GM12878 (cell line): ENCODE measurements around the gene RAP2C. TPM values are rescaled to one million over a fixed set of nuclear protein-coding genes. Genes with fewer than 3 reads are reported as not detected.
A peak's percentile ranks its signal among the peaks of the same experiment; 100 is the strongest.

ENCODE experiments used
- ATAC-seq: fragments of 200-7000 bp; cut with Tn5 transposase; 3 replicates; pipeline ENCODE4 v1.9.1; 2020; ENCODE audit warnings: mild to moderate bottlenecking, moderate library complexity
- BruUV-seq: library from RNA; stranded (reverse); fragments of 400-500 nt; replicated peaks from 2 replicates; lab custom pipeline; 2021; lab: Mats Ljungman, UMichigan
- CTCF ChIA-PET: fragments of 300-600 bp; sonication (Branson Sonifier 250); formaldehyde crosslinking; extraction: SDS; loops from one replicate; lab custom pipeline; 2021; ENCODE audit warnings: inconsistent platforms; lab: Yijun Ruan, JAX
- POLR2A ChIA-PET: fragments of 350-600 bp; formaldehyde crosslinking; extraction: SDS; loops from one replicate; lab custom pipeline; 2021; ENCODE audit warnings: inconsistent platforms; lab: Charles Lee
- RAD21 ChIA-PET: fragments of 300-600 bp; sonication (Branson Sonifier 250); formaldehyde crosslinking; loops from one replicate; lab custom pipeline; 2023; ENCODE audit warnings: antibody characterized with exemption; ENCODE audit not compliant: unreplicated experiment; lab: Charles Lee
- SMC1A ChIA-PET: fragments of 300-600 bp; sonication (Branson Sonifier 250); formaldehyde crosslinking; loops from one replicate; lab custom pipeline; 2023; ENCODE audit not compliant: unreplicated experiment, uncharacterized antibody; lab: Charles Lee
- DNase-seq: peaks from one replicate; pipeline ENCODE4 v3.0.0-alpha.2; 2011; ENCODE audit warnings: low read depth, low spot score
- FAIRE-seq: peaks from 3 replicates; lab custom pipeline; 2011; peaks lifted over from hg19 to GRCh38; lab: Jason Lieb, UNC
- H2AFZ ChIP-seq: 2 replicates; pipeline ENCODE4 v1.6.0; 2011; ENCODE audit warnings: low read depth, low read length, control low read depth; ENCODE audit not compliant: control insufficient read depth
- H3K27ac ChIP-seq: 2 replicates; pipeline ENCODE4 v1.5.1; 2011; ENCODE audit warnings: control low read depth; ENCODE audit not compliant: control insufficient read depth, insufficient read depth
- H3K27me3 ChIP-seq, 2 experiments: replicated peaks in 1 of 2; 2 replicates each; pipeline versions ENCODE4 v1.6.0 to v1.6.1; 2011; ENCODE audit warnings: low read length in 1 of 2; ENCODE audit not compliant: control insufficient read depth in 2 of 2, insufficient read depth in 2 of 2
- H3K36me3 ChIP-seq, 2 experiments: 2 replicates each; pipeline ENCODE4 v1.5.1; 2011; ENCODE audit warnings: low read length in 1 of 2; ENCODE audit not compliant: control insufficient read depth in 2 of 2, insufficient read depth in 2 of 2
- H3K4me1 ChIP-seq: 2 replicates; pipeline ENCODE4 v1.6.1; 2011; ENCODE audit warnings: mild to moderate bottlenecking, low read length, moderate library complexity, mixed read lengths; ENCODE audit not compliant: control insufficient read depth, insufficient read depth
- H3K4me2 ChIP-seq: 2 replicates; pipeline ENCODE4 v1.6.0; 2011; ENCODE audit warnings: control low read depth; ENCODE audit not compliant: control insufficient read depth, insufficient read depth
- H3K4me3 ChIP-seq: fragments of 200-600 bp; sonication (generic); 2 replicates; pipeline ENCODE4 v1.5.1; 2016
- H3K79me2 ChIP-seq: 2 replicates; pipeline ENCODE4 v1.6.0; 2011; ENCODE audit warnings: low read length; ENCODE audit not compliant: control insufficient read depth, insufficient read depth
- H3K9ac ChIP-seq: 2 replicates; pipeline ENCODE4 v1.8.0; 2011; ENCODE audit warnings: low read length, control low read depth, mixed read lengths; ENCODE audit not compliant: control insufficient read depth, insufficient read depth
- H3K9me3 ChIP-seq: replicated peaks from 3 replicates; pipeline ENCODE4 v1.5.1; 2011; ENCODE audit warnings: mild to moderate bottlenecking, low read length; ENCODE audit not compliant: control insufficient read depth, insufficient read depth
- H4K20me1 ChIP-seq: 2 replicates; pipeline ENCODE4 v1.6.0; 2011; ENCODE audit not compliant: control insufficient read depth, insufficient read depth
- BHLHE40 ChIP-seq, 2 experiments: fragments of 450-650 bp in 1 of 2; IDR thresholded peaks; 2 replicates each; pipeline ENCODE4 v1.6.1; 2011 to 2017; ENCODE audit warnings: low read depth in 2 of 2, borderline replicate concordance in 1 of 2, improper control_type of control experiment in 1 of 2, low read length in 1 of 2, mild to moderate bottlenecking in 1 of 2
- BRCA1 ChIP-seq: IDR thresholded peaks from 2 replicates; pipeline ENCODE4 v1.6.1; 2011; ENCODE audit warnings: low read depth, low read length, improper control_type of control experiment
- CHD4 ChIP-seq: fragments of 200-600 bp; sonication (generic); IDR thresholded peaks from 2 replicates; pipeline ENCODE4 v1.6.1; 2016; ENCODE audit warnings: mild to moderate bottlenecking
- CREB1 ChIP-seq: IDR thresholded peaks from 2 replicates; pipeline ENCODE4 v1.6.1; 2012; ENCODE audit warnings: low read depth, mild to moderate bottlenecking, inconsistent platforms
- EZH2 ChIP-seq: IDR thresholded peaks from 2 replicates; pipeline ENCODE4 v1.6.1; 2012; ENCODE audit warnings: low read depth, mild to moderate bottlenecking, control low read depth, inconsistent platforms, low read length, borderline replicate concordance; ENCODE audit not compliant: control insufficient read depth
- MEF2B ChIP-seq: fragments of 450-650 bp; IDR thresholded peaks from 2 replicates; pipeline ENCODE4 v1.6.1; 2018; ENCODE audit warnings: mild to moderate bottlenecking, moderate library complexity; ENCODE audit not compliant: partially characterized antibody, poor library complexity, severe bottlenecking
- MXI1 ChIP-seq: fragments of 150-350 bp; IDR thresholded peaks from 2 replicates; pipeline ENCODE4 v1.6.1; 2011; ENCODE audit warnings: low read depth, mild to moderate bottlenecking, inconsistent platforms, low read length, improper control_type of control experiment
- RAD51 ChIP-seq: fragments of 450-650 bp; IDR thresholded peaks from 2 replicates; pipeline ENCODE4 v1.6.1; 2016; ENCODE audit warnings: moderate library complexity, mild to moderate bottlenecking, inconsistent platforms
- SREBF1 ChIP-seq: IDR thresholded peaks from 2 replicates; pipeline ENCODE4 v1.6.1; 2012; ENCODE audit warnings: mild to moderate bottlenecking, low read length
- STAT3 ChIP-seq: IDR thresholded peaks from 2 replicates; pipeline ENCODE4 v1.6.1; 2011; ENCODE audit warnings: low read depth, low read length, improper control_type of control experiment
- TBL1XR1 ChIP-seq: IDR thresholded peaks from 2 replicates; pipeline ENCODE4 v1.6.1; 2012; ENCODE audit warnings: low read depth, low read length, improper control_type of control experiment
- ZNF217 ChIP-seq: fragments of 450-650 bp; IDR thresholded peaks from 2 replicates; pipeline ENCODE4 v1.6.1; 2017; ENCODE audit warnings: antibody characterized with exemption, mild to moderate bottlenecking
- ZNF24 ChIP-seq: fragments of 450-650 bp; IDR thresholded peaks from 2 replicates; pipeline ENCODE4 v1.6.1; 2017; ENCODE audit warnings: antibody characterized with exemption, mild to moderate bottlenecking
- WGBS: methylation state at CpG from one replicate; pipeline ENCODE4 v1.1.6; 2016; ENCODE audit warnings: low lambda C conversion rate; ENCODE audit not compliant: insufficient replicate concordance, insufficient coverage; ENCODE audit errors: missing lambda C conversion rate; 5-methylcytosine and 5-hydroxymethylcytosine counted together
- in situ Hi-C: fragments of 300-500 bp; cut with MboI; formaldehyde crosslinking; loops from 9 replicates; pipeline ENCODE4 v1.14.3; 2018; ENCODE audit warnings: mixed read lengths
- intact Hi-C: fragments of 100-400 bp; cut with micrococcal nuclease; formaldehyde crosslinking; loops from one replicate; pipeline ENCODE4 v1.14.2; 2022; ENCODE audit not compliant: unreplicated experiment
- polyA plus RNA-seq, 11 experiments: library from polyadenylated mRNA; depleted of rRNA in 4 of 11; unstranded in 6 of 11; stranded (reverse) in 5 of 11; fragments of >200 nt; fragmentation: Nextera tagmentation in 4 of 11; fragmentation: Illumina TruSeq in 1 of 11; extraction: Ambion mirVana in 4 of 11; extraction: Trizol in 1 of 11; gene quantifications; 1 replicate in 1 of 11; 2 replicates in 10 of 11; pipeline versions ENCODE4 v1.2.1 to v1.2.3, GENCODE V29; 2011 to 2016; ENCODE audit warnings: inconsistent platforms in 2 of 11, missing spikeins in 2 of 11, low read depth in 1 of 11
- total RNA-seq, 4 experiments: library from RNA; depleted of rRNA in 3 of 4; stranded (reverse); fragments of >200 nt in 3 of 4; fragmentation: Illumina TruSeq in 1 of 4; extraction: Trizol in 1 of 4; gene quantifications; 2 replicates each; pipeline versions ENCODE4 v1.2.1 to v1.2.3, GENCODE V29; 2013 to 2021
- TF ChIP-seq, protein P1 (sequence below): fragments of 450-650 bp; IDR thresholded peaks from 2 replicates; pipeline ENCODE4 v1.6.1; 2017; ENCODE audit warnings: mild to moderate bottlenecking
- TF ChIP-seq, protein P2 (sequence below): fragments of 450-650 bp; formaldehyde crosslinking; IDR thresholded peaks from 2 replicates; pipeline ENCODE4 v1.4.0; 2020; ENCODE audit warnings: mild to moderate bottlenecking, moderate library complexity

The RAP2C gene
- total and polyA plus RNA-seq, 10 of the 15 experiments (the other 5 are each of a cell fraction or from before 2014, with no cell fraction given) = 17.1 to 32.1 (median 25.4) TPM

DNA sequence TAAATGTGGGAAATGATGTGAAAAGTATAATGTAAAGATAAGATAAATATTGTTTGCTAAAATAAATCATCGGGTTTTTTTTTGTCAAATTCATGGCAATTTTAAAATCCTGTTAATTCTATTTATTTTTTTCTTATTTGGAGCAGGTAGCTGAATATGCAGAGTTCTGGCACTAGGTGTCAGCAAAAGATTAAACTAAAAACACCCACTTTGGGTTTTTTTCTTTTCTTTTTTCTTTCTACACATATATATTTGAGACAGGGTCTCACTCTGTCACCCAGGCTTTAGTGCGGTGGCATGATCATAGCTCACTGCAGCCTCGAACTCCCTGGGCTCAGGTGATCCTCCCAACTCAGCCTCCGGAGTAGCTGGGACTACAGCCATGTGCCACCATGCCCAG lies 6.9 kb upstream of the RAP2C start (continued):
- TF ChIP-seq, protein P1, sequence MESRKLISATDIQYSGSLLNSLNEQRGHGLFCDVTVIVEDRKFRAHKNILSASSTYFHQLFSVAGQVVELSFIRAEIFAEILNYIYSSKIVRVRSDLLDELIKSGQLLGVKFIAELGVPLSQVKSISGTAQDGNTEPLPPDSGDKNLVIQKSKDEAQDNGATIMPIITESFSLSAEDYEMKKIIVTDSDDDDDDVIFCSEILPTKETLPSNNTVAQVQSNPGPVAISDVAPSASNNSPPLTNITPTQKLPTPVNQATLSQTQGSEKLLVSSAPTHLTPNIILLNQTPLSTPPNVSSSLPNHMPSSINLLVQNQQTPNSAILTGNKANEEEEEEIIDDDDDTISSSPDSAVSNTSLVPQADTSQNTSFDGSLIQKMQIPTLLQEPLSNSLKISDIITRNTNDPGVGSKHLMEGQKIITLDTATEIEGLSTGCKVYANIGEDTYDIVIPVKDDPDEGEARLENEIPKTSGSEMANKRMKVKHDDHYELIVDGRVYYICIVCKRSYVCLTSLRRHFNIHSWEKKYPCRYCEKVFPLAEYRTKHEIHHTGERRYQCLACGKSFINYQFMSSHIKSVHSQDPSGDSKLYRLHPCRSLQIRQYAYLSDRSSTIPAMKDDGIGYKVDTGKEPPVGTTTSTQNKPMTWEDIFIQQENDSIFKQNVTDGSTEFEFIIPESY = no peak

DNA sequence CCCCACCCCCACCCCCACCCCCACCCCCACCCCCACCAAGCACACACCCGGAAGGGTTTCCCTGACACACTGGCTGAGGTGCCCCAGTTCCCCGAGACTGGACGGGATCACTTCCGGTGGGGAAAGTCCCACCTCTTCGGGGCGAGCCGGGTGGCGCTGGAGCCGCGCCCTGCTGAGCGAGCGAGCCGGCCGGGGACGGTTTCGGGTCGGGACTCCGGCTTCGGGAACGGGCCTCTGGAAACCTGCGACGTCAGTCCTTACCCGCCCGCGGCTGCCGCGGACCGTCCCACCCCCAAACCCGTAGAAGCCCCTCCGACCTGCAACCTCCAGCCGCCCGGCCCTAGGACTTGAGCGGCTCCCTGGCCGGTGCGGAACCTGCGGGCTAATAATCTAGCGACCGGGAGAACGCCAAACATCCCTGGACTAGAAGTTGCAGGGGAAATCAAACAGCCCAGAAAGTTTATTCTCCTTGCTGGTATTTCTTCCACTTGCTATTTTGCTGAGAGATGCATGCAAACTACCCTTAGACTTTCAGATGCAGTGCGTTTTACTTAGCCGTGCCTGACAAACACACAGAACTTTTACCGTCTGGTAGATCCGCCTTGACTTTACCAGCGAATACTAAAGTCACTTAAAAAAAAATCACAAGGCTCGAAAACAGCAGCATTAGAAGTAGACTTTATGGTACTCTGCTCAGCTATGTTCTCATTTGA lies 991 bp downstream of the RAP2C start:
- DNase-seq (peak; percentile 45), FAIRE-seq (no peak), ATAC-seq (peak; percentile 71)
- ChIA-PET CTCF (interaction anchor here (1.0 to 4.9 kb wide), 13 partner anchors 10 to 390 kb away, joined by 3 to 102 read pairs (median 11); no protein-coding TSS in a partner anchor), POLR2A (no interaction called here), RAD21 (interaction anchor here (0.6 to 6.7 kb wide), 10 partner anchors 35 to 391 kb away, joined by 3 to 69 read pairs (median 4); no protein-coding TSS in a partner anchor), SMC1A (interaction anchor here (0.9 to 4.7 kb wide), 9 partner anchors 11 to 391 kb away, joined by 3 to 84 read pairs (median 9); no protein-coding TSS in a partner anchor)
- Histone ChIP-seq H3K9ac (peak overlapping the region; percentile 71), H3K36me3 (no peaks in the 10 kb centered on the region), H2AFZ (peak overlapping the region; percentile 1; the same call in 1 of the 2 replicates), H3K4me3 (peak overlapping the region; percentile 74), H3K4me2 (peak overlapping the region; percentile 39), H4K20me1 (no peaks in the 10 kb centered on the region), H3K9me3 (no peaks in the 10 kb centered on the region), H3K27me3 (no peaks in the 10 kb centered on the region), H3K4me1 (no peaks in the 10 kb centered on the region), H3K79me2 (peaks cover 27% of the 10 kb centered on the region), H3K27ac (peak overlapping the region; percentile 86; the same call in 1 of the 2 replicates)
- BruUV-seq = no TSS peak
- in situ Hi-C loops = loop anchor here (5.0 kb wide), 2 partner anchors 186 to 386 kb away; no protein-coding TSS in a partner anchor
- intact Hi-C loops = loop anchor here (5.0 kb wide), 1 partner anchor 269 kb away; the partner anchor contains the start of gene MBNL3
- WGBS = 32% methylated on average over 17 of the region's 45 CpGs
- no peak for TF ChIP-seq EZH2
- TF ChIP-seq SREBF1 = no peak
- peak; percentile 43; the same call in 1 of the 2 replicates for TF ChIP-seq TBL1XR1
- no peak for TF ChIP-seq STAT3
- TF ChIP-seq ZNF217 = no peak
- TF ChIP-seq MXI1 = peak; percentile 25; the same call in 1 of the 2 replicates
- no peak for TF ChIP-seq BRCA1
- TF ChIP-seq ZNF24 = no peak
- no peak for TF ChIP-seq RAD51
- TF ChIP-seq MEF2B = no peak
- TF ChIP-seq BHLHE40 (IDR thresholded peaks at IDR 0.05; ENCODE audit: borderline replicate concordance in 1 of 2, low read depth in 2 of 2, low read length in 1 of 2) = peak in 1 of 2 experiments; percentile 26; a peak in 1 of 4 replicates
- no peak for TF ChIP-seq CREB1
- TF ChIP-seq, protein P2, sequence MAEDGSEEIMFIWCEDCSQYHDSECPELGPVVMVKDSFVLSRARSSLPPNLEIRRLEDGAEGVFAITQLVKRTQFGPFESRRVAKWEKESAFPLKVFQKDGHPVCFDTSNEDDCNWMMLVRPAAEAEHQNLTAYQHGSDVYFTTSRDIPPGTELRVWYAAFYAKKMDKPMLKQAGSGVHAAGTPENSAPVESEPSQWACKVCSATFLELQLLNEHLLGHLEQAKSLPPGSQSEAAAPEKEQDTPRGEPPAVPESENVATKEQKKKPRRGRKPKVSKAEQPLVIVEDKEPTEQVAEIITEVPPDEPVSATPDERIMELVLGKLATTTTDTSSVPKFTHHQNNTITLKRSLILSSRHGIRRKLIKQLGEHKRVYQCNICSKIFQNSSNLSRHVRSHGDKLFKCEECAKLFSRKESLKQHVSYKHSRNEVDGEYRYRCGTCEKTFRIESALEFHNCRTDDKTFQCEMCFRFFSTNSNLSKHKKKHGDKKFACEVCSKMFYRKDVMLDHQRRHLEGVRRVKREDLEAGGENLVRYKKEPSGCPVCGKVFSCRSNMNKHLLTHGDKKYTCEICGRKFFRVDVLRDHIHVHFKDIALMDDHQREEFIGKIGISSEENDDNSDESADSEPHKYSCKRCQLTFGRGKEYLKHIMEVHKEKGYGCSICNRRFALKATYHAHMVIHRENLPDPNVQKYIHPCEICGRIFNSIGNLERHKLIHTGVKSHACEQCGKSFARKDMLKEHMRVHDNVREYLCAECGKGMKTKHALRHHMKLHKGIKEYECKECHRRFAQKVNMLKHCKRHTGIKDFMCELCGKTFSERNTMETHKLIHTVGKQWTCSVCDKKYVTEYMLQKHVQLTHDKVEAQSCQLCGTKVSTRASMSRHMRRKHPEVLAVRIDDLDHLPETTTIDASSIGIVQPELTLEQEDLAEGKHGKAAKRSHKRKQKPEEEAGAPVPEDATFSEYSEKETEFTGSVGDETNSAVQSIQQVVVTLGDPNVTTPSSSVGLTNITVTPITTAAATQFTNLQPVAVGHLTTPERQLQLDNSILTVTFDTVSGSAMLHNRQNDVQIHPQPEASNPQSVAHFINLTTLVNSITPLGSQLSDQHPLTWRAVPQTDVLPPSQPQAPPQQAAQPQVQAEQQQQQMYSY = no peak
- TF ChIP-seq CHD4 = no peak
